Bronchial smooth muscle cell (primary cell): ENCODE data around the gene RIN3. TPM values are rescaled to one million over a fixed set of nuclear protein-coding genes. Genes with fewer than 3 reads are reported as not detected.

Experiments
- total RNA-seq: library from RNA; depleted of rRNA; stranded (reverse); fragments of >200 nt; gene quantifications from 2 replicates; pipeline ENCODE4 v1.2.1, GENCODE V29; 2014

Gene RIN3
- total RNA-seq, result 1.9 and 3.0 TPM in 2 replicates

GRCh38 chr14:92513204-92513965, at the start of gene RIN3:
Gene RIN3, plus strand, starts transcription at chr14:92513781. Its CDS starts 152 bp downstream, at chr14:92513933.

Other genes with a start within 250 kb of the RIN3 start
- gene SLC24A4, start 190.6 kb upstream of the RIN3 start, total RNA-seq, result under 0.01 TPM in 1 of 2 replicates, not detected in the other
- 24.6 and 30.7 TPM in 2 replicates for gene LGMN, start 234.8 kb downstream of the RIN3 start, total RNA-seq